ENCODE data around the gene ZNF107. TPM values are rescaled to one million over a fixed set of nuclear protein-coding genes. Genes with fewer than 3 reads are reported as not detected.

ZNF107 gene
- total and polyA plus RNA-seq, 3 donors from 2014 or later, result 2.4 to 9.4 (median 5.6) TPM

GRCh38 chr7:64640504-64640903, 25.4 kb upstream of the ZNF107 start:
- Histone ChIP-seq H3K4me3 (no peak overlapping the region), H3K36me3 (ENCODE audit: low read depth, missing control alignments) (no peaks in the 10 kb centered on the region), H3K9me3 (no peaks in the 10 kb centered on the region), H3K4me1 (no peaks in the 10 kb centered on the region), H3K27me3 (no peaks in the 10 kb centered on the region), H3K27ac (no peak overlapping the region)
- intact Hi-C loops (cut with DNase I; ENCODE audit: low total_unique reads), result no loop called here
- DNase-seq, result no peak
- 78 to 80% methylated on average over 3 of the region's 3 CpGs for WGBS, 2 donors
- TF ChIP-seq CTCF (IDR thresholded peaks at IDR 0.05), result no peak

DNA sequence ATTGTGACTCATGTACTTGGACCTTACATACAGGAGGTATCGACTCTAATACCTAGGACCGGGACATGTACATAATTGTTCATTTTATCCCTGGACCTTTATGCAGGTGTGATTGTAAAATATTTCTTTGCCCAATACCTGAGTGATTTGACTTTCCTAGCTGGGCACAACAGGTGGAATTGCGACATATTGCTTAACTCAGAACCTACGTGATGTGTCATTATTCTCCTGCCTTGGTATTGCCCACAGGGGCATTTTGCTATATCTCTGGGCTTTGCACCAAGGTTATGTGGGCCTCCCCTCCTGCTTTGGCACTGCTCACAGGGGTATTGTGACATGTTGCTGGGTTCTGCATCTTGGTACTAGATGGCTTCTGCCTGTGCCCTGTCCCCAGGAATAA, 23.9 kb upstream of the ZNF107 start:
- 95 to 97% methylated on average over 4 of the region's 4 CpGs for WGBS, 2 donors
- no peak for DNase-seq
- no peak for TF ChIP-seq CTCF (IDR thresholded peaks at IDR 0.05)
- no peak for TF ChIP-seq POLR2A (IDR thresholded peaks at IDR 0.05)
- Histone ChIP-seq H3K9me3 (no peaks in the 10 kb centered on the region), H3K4me1 (no peaks in the 10 kb centered on the region), H3K4me3 (no peak overlapping the region), H3K36me3 (ENCODE audit: low read depth, missing control alignments) (no peaks in the 10 kb centered on the region), H3K27ac (no peak overlapping the region), H3K27me3 (no peaks in the 10 kb centered on the region)
- intact Hi-C loops (cut with DNase I; ENCODE audit: low total_unique reads), result no loop called here

DNA sequence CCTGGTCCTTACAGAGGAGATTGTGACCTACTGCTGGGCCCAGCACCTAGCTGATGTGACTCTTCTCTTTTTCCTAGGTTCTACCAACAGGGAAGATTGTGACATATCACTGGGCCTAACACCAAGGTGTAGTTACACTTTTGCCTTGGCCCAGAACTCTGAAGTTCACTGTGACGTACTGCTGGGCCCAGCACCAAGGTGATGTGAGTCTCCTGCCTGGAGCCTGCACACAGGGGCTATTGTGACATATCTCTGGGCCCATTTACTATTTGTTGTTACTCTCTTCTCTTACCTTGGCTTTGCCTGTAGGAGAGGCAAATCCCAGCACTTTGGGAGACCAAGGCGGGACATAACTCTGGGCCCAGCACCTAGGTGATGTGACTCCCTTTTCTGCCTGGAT, 23.1 kb upstream of the ZNF107 start:
- no peaks in the 10 kb centered on the region for H3K36me3 ChIP-seq (ENCODE audit: low read depth, missing control alignments)
- no peak for TF ChIP-seq POLR2A (IDR thresholded peaks at IDR 0.05)
- TF ChIP-seq CTCF (IDR thresholded peaks at IDR 0.05), result no peak
- WGBS, 2 donors, result 86 to 88% methylated on average over 2 of the region's 2 CpGs
- H3K27ac ChIP-seq, result no peak overlapping the region
- H3K4me1 ChIP-seq, result no peaks in the 10 kb centered on the region
- DNase-seq, result no peak
- H3K27me3 ChIP-seq, result no peaks in the 10 kb centered on the region
- H3K9me3 ChIP-seq, result no peaks in the 10 kb centered on the region
- no peak overlapping the region for H3K4me3 ChIP-seq
- intact Hi-C loops (cut with DNase I; ENCODE audit: low total_unique reads), result no loop called here

GRCh38 chr7:64643566-64643965, 22.4 kb upstream of the ZNF107 start:
- TF ChIP-seq POLR2A (IDR thresholded peaks at IDR 0.05) (no peak), CTCF (IDR thresholded peaks at IDR 0.05) (no peak)
- intact Hi-C loops (cut with DNase I; ENCODE audit: low total_unique reads), result no loop called here
- Histone ChIP-seq H3K4me1 (no peaks in the 10 kb centered on the region), H3K27me3 (no peaks in the 10 kb centered on the region), H3K4me3 (no peak overlapping the region), H3K9me3 (no peaks in the 10 kb centered on the region), H3K27ac (no peak overlapping the region), H3K36me3 (ENCODE audit: low read depth, missing control alignments) (no peaks in the 10 kb centered on the region)
- WGBS, 2 donors, result 40 to 93% methylated on average over 1 of the region's 1 CpG
- no peak for DNase-seq

- H3K4me3 ChIP-seq, result no peak overlapping the region
- no peaks in the 10 kb centered on the region for H3K27me3 ChIP-seq
- no peaks in the 10 kb centered on the region for H3K36me3 ChIP-seq (ENCODE audit: low read depth, missing control alignments)
- H3K4me1 ChIP-seq, result no peaks in the 10 kb centered on the region
- TF ChIP-seq POLR2A (IDR thresholded peaks at IDR 0.05) (no peak), CTCF (IDR thresholded peaks at IDR 0.05) (no peak)
- no peaks in the 10 kb centered on the region for H3K9me3 ChIP-seq
- intact Hi-C loops (cut with DNase I; ENCODE audit: low total_unique reads), result no loop called here
- H3K27ac ChIP-seq, result no peak overlapping the region
- 92 to 100% methylated on average over 1 of the region's 1 CpG for WGBS, 2 donors
- DNase-seq, result no peak
These were observed 14.7 kb upstream of the ZNF107 start for GRCh38 chr7:64651203-64651602.

All from testis (tissue), 3 donors.